OCI-M1 (cell line): ENCODE data around the gene SLC5A2.
A peak's percentile ranks its signal among the peaks of the same experiment; 100 is the strongest.

Experiments
- DNase-seq: peaks from one replicate; lab custom pipeline; 2025; lab: John Stamatoyannopoulos, UW

SLC5A2 gene

DNA sequence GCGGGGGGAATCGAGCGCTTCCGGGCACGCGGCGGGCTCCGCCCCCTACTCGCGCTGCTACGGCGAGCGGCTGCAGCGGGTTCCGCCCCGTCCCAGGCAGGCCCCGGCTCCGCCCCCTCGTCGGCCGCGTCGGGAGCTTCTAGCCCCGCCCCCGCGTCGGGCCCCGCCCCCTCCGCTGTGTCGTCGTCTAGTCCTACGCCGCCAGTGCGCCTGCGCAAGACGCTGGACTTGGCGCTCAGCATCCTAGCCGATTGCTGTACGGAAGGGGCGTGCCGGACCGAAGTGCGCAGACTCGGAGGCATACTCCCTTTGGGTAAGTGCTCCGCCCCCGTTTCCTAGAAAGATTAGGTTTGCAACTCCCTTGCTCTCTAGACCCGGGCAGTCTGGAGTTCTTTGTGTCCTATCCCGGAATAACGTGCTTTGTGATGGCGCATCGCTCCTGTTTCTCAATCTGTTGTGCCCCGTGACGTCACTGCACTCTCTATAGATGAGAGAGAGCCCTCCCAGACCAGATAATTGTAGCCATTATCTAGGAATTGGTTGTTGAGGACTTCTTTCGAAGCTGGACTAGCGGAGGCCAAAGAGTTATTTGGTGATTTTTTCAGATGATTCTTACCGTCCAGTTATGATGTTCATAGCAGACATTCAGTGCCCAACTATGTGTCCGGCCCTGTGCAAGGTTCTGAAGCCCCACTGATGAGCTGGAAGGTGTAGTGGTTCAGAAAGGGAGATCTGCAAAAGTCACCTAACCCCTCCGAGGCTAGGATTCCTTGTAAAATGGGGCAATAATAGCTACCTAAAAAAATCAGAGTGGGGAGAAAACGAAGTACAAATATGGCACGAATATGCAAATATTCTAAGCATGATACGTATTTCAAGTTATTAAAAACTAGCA, 23.0 kb upstream of the SLC5A2 start:
- DNase-seq: peak; percentile 100

DNA sequence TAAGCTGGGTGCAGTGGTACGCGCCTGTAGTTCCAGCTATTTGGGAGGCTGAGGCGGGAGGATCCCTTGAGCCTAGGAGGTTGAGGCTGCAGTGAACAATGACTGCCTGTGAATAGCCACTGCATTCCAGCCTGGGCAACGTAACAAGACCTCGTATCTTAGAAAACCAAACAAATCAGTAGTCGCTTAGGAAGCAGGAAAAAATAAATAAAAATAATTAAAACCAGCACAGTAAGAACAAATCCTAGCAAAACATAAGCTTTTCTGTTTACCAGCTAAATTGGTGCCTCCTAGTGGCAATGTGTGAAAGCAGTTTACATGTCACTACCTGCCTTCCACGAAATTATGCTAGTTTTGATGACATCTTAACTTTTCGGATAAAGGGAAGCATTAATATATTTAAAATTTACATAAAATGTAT, 22.3 kb upstream of the SLC5A2 start:
- DNase-seq: peak; percentile 83

- no peak for DNase-seq
These were observed 21.6 kb upstream of the SLC5A2 start for GRCh38 chr16:31461201-31461920.

DNA sequence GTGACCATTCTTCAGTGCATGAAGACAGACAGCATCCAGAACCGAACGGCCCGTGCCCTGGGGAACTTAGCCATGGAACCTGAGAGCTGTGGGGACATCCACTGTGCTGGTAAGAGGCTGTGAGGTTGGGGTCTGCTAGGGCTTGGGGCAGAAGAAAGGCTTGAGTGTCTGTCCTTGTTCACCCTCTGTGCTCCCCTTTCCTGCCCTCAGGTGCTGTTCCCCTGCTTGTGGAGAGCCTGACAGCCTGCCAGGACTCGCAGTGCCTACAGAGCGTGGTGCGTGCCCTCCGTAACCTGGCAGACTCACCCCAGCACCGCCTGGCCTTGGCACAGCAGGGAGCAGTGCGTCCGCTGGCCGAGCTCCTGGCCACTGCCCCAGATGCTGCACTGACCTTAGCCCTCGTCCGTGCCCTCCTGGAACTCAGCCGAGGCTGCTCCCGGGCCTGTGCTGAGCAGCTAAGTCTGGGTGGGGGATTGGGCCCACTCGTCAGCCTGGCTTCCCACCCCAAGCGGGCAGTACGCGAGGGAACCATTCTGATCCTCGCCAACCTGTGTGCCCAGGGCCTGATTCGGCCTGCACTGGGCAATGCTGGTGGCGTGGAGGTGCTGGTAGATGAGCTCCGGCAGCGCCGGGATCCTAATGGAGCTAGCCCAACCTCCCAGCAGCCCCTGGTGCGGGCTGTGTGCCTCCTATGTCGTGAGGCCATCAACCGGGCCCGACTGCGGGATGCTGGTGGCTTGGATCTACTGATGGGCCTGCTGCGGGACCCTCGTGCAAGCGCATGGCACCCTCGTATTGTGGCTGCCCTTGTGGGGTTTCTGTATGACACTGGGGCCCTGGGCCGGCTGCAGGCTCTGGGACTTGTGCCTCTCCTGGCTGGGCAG, 20.8 kb upstream of the SLC5A2 start:
- no peak for DNase-seq

GRCh38 chr16:31464348-31464769, 18.6 kb upstream of the SLC5A2 start:
- no peak for DNase-seq

DNA sequence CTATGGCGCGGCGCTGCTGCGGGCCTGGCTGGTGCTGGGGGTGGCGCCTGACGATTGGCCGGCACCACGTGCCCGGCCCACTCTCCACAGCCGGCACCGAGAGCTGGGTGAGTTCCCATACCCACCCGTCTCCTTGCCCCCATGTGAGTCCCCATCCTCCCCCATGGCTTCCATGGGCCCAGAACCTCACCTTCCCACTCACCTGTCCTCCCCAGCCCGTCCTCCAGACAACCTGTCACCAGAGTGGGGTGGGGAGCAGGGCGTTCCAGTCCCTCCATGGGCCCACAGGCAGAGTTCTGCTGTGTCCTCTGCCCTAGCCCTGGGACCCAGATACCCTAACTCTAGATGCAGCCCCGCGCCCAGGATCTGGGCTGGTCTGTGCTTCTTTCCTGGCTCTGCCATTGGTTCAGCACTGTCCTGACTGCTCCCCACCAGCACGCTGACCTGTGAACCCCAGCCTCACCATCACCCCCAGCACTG, 18.1 kb upstream of the SLC5A2 start:
- DNase-seq: no peak

GRCh38 chr16:31465788-31466370, 17.0 kb upstream of the SLC5A2 start:
- no peak for DNase-seq

DNA sequence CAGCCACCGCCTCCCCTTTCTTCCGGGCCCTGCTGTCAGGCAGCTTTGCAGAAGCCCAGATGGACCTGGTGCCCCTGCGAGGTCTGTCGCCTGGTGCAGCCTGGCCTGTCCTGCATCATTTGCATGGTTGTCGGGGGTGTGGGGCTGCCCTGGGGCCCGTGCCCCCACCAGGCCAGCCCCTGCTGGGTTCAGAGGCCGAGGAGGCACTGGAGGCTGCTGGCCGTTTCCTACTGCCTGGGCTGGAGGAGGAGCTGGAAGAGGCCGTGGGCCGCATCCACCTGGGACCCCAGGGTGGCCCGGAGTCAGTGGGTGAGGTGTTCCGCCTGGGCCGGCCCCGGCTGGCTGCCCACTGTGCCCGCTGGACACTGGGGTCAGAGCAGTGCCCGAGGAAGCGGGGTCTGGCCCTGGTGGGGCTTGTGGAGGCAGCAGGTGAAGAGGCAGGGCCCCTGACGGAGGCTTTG, 16.5 kb upstream of the SLC5A2 start:
- DNase-seq: no peak

DNA sequence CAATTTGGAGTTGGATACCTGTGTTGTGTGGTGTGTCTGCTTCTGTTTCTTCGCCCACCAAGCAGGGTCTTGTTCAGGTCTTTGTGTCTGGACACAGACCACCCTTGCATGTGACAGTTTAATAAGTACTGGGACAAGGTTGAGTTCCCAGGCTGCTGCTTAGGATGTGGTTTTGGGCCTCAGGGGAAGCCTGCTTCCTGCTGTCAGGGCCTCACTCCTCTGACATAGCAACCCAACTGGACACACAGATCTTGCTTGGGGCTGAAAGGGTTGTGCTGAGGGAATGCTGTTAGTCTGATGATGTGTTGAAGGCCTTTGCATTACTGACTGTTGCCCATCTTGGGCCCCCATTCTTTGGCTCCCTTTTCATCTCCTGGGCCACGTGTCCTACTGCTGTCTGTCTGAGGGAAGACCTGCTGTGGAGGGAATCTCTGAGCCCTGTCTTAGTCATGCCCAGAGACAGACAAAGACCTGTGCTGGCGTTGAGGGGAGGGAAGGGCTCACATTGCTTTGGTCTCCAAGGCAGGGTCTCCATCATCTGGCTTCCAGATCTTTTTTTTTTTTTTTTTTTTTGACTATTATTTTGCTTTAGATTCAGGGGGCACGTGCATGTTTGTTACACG, 15.7 kb upstream of the SLC5A2 start:
- DNase-seq: no peak

- no peak for DNase-seq
These were observed 15.1 kb upstream of the SLC5A2 start for GRCh38 chr16:31467858-31468257.

GRCh38 chr16:31470615-31471014, 12.3 kb upstream of the SLC5A2 start:
- no peak for DNase-seq

- no peak for DNase-seq
These were observed 11.6 kb upstream of the SLC5A2 start for GRCh38 chr16:31471241-31471874.

GRCh38 chr16:31471875-31472708, 10.8 kb upstream of the SLC5A2 start, which contains the start of gene TGFB1I1:
Gene TGFB1I1 (plus strand): TSS chr16:31472152. CDS start chr16:31472189, 37 bp downstream.
- peak; percentile 47 for DNase-seq

DNA sequence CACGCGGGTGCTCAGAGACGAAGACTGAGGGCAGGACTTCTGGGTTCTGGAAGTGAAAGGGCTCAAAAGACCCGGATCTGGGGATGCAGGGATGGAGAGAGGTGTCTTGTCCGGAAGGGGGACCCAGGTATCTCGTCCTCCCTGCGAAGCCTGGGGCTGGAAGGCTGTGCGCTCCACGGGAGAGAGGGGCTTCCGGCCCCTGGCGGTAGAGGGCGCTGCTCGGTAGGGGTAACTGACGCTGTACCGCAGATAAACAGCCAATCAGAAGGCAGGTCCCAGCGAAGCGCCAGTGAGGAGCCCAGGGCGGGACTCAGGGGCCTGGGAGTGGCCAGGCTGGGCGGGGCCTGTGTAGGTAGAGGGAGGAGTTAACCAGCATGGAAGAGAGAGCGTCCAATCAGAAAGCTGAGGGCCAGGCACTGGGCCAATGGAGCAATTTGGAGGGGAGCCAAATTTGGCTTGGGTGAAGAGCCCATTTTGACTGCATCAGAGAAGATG, 10.2 kb upstream of the SLC5A2 start:
- peak; percentile 86 for DNase-seq

DNA sequence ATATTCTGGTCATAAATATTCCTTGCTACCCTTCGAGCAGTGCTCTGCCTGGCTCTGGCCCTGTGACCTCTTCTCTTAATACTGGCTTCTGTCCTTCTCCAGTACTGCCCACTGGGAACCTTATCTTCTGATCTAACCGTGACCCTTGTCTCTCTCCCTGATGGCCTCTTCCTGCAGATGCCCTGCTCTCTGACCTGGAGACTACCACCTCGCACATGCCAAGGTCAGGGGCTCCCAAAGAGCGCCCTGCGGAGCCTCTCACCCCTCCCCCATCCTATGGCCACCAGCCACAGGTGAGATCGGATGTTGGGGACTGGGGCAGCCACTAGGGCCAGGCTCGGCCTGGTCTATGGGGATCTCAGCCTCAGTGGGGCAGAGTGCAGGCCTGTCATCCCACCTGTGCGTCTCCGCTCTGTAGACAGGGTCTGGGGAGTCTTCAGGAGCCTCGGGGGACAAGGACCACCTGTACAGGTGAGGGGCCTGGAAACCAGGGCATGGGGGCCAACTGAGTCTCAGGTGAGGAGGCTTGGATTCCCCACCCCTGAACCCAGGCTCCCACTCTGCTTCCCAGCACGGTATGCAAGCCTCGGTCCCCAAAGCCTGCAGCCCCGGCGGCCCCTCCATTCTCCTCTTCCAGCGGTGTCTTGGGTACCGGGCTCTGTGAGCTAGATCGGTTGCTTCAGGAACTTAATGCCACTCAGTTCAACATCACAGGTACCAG, 9.5 kb upstream of the SLC5A2 start:
- DNase-seq: no peak

- DNase-seq: peak; percentile 56
These were observed 8.7 kb upstream of the SLC5A2 start for GRCh38 chr16:31474173-31474714.

- no peak for DNase-seq
These were observed 7.9 kb upstream of the SLC5A2 start for GRCh38 chr16:31474773-31475738.
